Endothelial cell of umbilical vein (primary cell): ENCODE results near the gene RXFP3. TPM values are rescaled to one million over a fixed set of nuclear protein-coding genes. Genes with fewer than 3 reads are reported as not detected.

ENCODE experiments used
- BruUV-seq: library from RNA; stranded (reverse); fragments of 400-500 nt; replicated peaks from 2 replicates; lab custom pipeline; 2021; lab: Mats Ljungman, UMichigan
- CTCF ChIA-PET: fragments of 300-600, 350-600 bp; sonication (Branson Sonifier 250); formaldehyde crosslinking; loops from one replicate; lab custom pipeline; 2021; ENCODE audit warnings: antibody characterized with exemption, inconsistent platforms; lab: Charles Lee
- POLR2A ChIA-PET: fragments of 300-600, 350-600 bp; sonication (Branson Sonifier 250); formaldehyde crosslinking; loops from one replicate; lab custom pipeline; 2021; ENCODE audit warnings: antibody characterized with exemption, inconsistent platforms; lab: Charles Lee
- DNase-seq: peaks from one replicate; pipeline ENCODE4 v3.0.0-alpha.2; 2011; ENCODE audit warnings: low read depth, low spot score
- FAIRE-seq: peaks from 2 replicates; lab custom pipeline; 2011; peaks lifted over from hg19 to GRCh38; lab: Jason Lieb, UNC
- H2AFZ ChIP-seq: 2 replicates; pipeline ENCODE4 v1.6.0; 2012; ENCODE audit warnings: low read depth, low read length, control low read depth, inconsistent platforms
- H3K27ac ChIP-seq: 2 replicates; pipeline ENCODE4 v1.5.1; 2011; ENCODE audit warnings: low read depth, mild to moderate bottlenecking, control low read depth, low read length, moderate library complexity; ENCODE audit not compliant: insufficient read depth
- H3K27me3 ChIP-seq, 2 experiments: 2 replicates each; pipeline versions ENCODE4 v1.6.0 to v1.6.1; 2011; ENCODE audit warnings: low read length in 2 of 2, mixed read lengths in 1 of 2; ENCODE audit not compliant: control insufficient read depth in 2 of 2, insufficient read depth in 2 of 2
- H3K36me3 ChIP-seq, 2 experiments: 2 replicates in 1 of 2; 3 replicates in 1 of 2; pipeline ENCODE4 v1.5.1; 2011; ENCODE audit warnings: low read length in 2 of 2, mild to moderate bottlenecking in 1 of 2, moderate library complexity in 1 of 2; ENCODE audit not compliant: control insufficient read depth in 2 of 2, insufficient read depth in 2 of 2; ENCODE audit errors: extremely low read depth in 1 of 2
- H3K4me1 ChIP-seq: 3 replicates; pipeline ENCODE4 v1.5.1; 2011; ENCODE audit warnings: mild to moderate bottlenecking, low read length; ENCODE audit not compliant: control insufficient read depth, insufficient read depth; ENCODE audit errors: extremely low read depth
- H3K4me2 ChIP-seq: 2 replicates; pipeline ENCODE4 v1.6.1; 2011; ENCODE audit warnings: low read length, control low read depth, mixed read lengths; ENCODE audit not compliant: insufficient read depth
- H3K4me3 ChIP-seq, 3 experiments: fragments of 200-600 bp in 1 of 3; sonication (generic), shearing (Covaris generic) in 1 of 3; replicated peaks in 1 of 3; 2 replicates each; pipeline ENCODE4 v1.5.1; 2011 to 2016; ENCODE audit warnings: control low read depth in 3 of 3, low read length in 3 of 3, mild to moderate bottlenecking in 2 of 3, inconsistent platforms in 1 of 3, low read depth in 1 of 3, moderate library complexity in 1 of 3; ENCODE audit not compliant: insufficient read depth in 1 of 3
- H3K79me2 ChIP-seq: 2 replicates; pipeline ENCODE4 v1.6.0; 2012; ENCODE audit warnings: low read length, inconsistent platforms; ENCODE audit not compliant: control insufficient read depth, insufficient read depth
- H3K9ac ChIP-seq: replicated peaks from 2 replicates; pipeline ENCODE3; 2011; ENCODE audit warnings: low read length, control low read depth; ENCODE audit not compliant: insufficient read depth; ENCODE audit errors: extremely low read depth
- H3K9me1 ChIP-seq: replicated peaks from 3 replicates; pipeline ENCODE4 v1.6.0; 2011; ENCODE audit warnings: mild to moderate bottlenecking, low read length; ENCODE audit not compliant: control insufficient read depth, insufficient read depth; ENCODE audit errors: extremely low read depth
- H3K9me3 ChIP-seq: replicated peaks from 2 replicates; pipeline ENCODE4 v1.5.1; 2012; ENCODE audit warnings: low read length, inconsistent platforms; ENCODE audit not compliant: control insufficient read depth, insufficient read depth
- H4K20me1 ChIP-seq: replicated peaks from 2 replicates; pipeline ENCODE3; 2011; ENCODE audit warnings: mild to moderate bottlenecking, low read length; ENCODE audit not compliant: control insufficient read depth, insufficient read depth; ENCODE audit errors: extremely low read depth
- CTCF ChIP-seq, 2 donors: IDR thresholded peaks; 1 replicate in 1 of 2; 2 replicates in 1 of 2; pipeline ENCODE4 v1.5.1; 2011; ENCODE audit warnings: low read length in 2 of 2, mild to moderate bottlenecking in 2 of 2, moderate library complexity in 2 of 2, control low read depth in 1 of 2, inconsistent platforms in 1 of 2, low read depth in 1 of 2; ENCODE audit not compliant: insufficient read depth in 1 of 2; ENCODE audit errors: extremely low read depth in 1 of 2
- EZH2 ChIP-seq: IDR thresholded peaks from 2 replicates; pipeline ENCODE4 v1.6.1; 2012; ENCODE audit warnings: borderline replicate concordance, low read depth, mild to moderate bottlenecking, moderate library complexity, low read length, inconsistent platforms; ENCODE audit not compliant: severe bottlenecking
- FOS ChIP-seq: IDR thresholded peaks from 2 replicates; pipeline ENCODE4 v1.6.1; 2011; ENCODE audit warnings: mild to moderate bottlenecking, low read length, moderate library complexity, borderline replicate concordance; ENCODE audit not compliant: insufficient read depth
- GATA2 ChIP-seq: IDR thresholded peaks from 2 replicates; pipeline ENCODE4 v1.7.0; 2011; ENCODE audit warnings: low read depth, mild to moderate bottlenecking, moderate library complexity, mixed read lengths, low read length; ENCODE audit not compliant: insufficient read length, insufficient read depth
- JUN ChIP-seq: IDR thresholded peaks from 2 replicates; pipeline ENCODE4 v1.6.1; 2011; ENCODE audit warnings: borderline replicate concordance, low read depth; ENCODE audit not compliant: insufficient read length, insufficient read depth
- MAX ChIP-seq: IDR thresholded peaks from 2 replicates; pipeline ENCODE4 v1.6.1; 2011; ENCODE audit not compliant: insufficient read depth, insufficient read length
- MYC ChIP-seq: IDR thresholded peaks from one replicate; pipeline ENCODE4 v1.6.1; 2011; ENCODE audit warnings: mild to moderate bottlenecking, low read depth, low read length
- POLR2A ChIP-seq: IDR thresholded peaks from 2 replicates; pipeline ENCODE4 v1.6.1; 2012; ENCODE audit warnings: low read depth, mild to moderate bottlenecking, control low read depth, low read length
- POLR2AphosphoS5 ChIP-seq: IDR thresholded peaks from 2 replicates; pipeline ENCODE4 v1.6.1; 2012; ENCODE audit warnings: low read depth, mild to moderate bottlenecking, control low read depth, low read length, moderate library complexity; ENCODE audit not compliant: insufficient read depth
- dilution Hi-C: fragments of 300-500 bp; cut with MboI; formaldehyde crosslinking; loops from one replicate; pipeline ENCODE4 v1.15.0; 2019; ENCODE audit warnings: low sequenced_read_pairs; ENCODE audit not compliant: extremely low pct_ligation_motif_present
- intact Hi-C: fragments of 100-400 bp; cut with micrococcal nuclease; formaldehyde crosslinking; loops from one replicate; pipeline ENCODE4 v1.10.0; 2022
- polyA plus RNA-seq, 4 experiments: library from polyadenylated mRNA; depleted of rRNA in 3 of 4; stranded (reverse) in 3 of 4; unstranded in 1 of 4; fragments of >200 nt; gene quantifications; 2 replicates each; pipeline versions ENCODE4 v1.2.1 to v1.2.3, GENCODE V29; 2011 to 2012; ENCODE audit warnings: missing spikeins in 1 of 4
- total RNA-seq: library from RNA; stranded (reverse); gene quantifications from 2 replicates; pipeline ENCODE4 v1.2.3, GENCODE V29; 2021

The RXFP3 gene
- total and polyA plus RNA-seq, 2 donors (not counting 3 experiments of a cell fraction or from before 2014, with no cell fraction given) = not detected

- dilution Hi-C loops (no loop called here), intact Hi-C loops (no loop called here)
- Histone ChIP-seq H3K4me3 (no peak overlapping the region), H2AFZ (no peak overlapping the region), H3K27me3 (peaks cover 42 to 49% of the 10 kb centered on the region in 2 experiments), H4K20me1 (no peaks in the 10 kb centered on the region), H3K27ac (no peak overlapping the region), H3K4me2 (peak overlapping the region; percentile 1), H3K9me3 (no peaks in the 10 kb centered on the region), H3K9me1 (no peaks in the 10 kb centered on the region), H3K36me3 (no peaks in the 10 kb centered on the region), H3K9ac (no peak overlapping the region), H3K4me1 (peaks cover 14% of the 10 kb centered on the region), H3K79me2 (no peaks in the 10 kb centered on the region)
- ChIA-PET POLR2A (no interaction called here), CTCF (interaction anchor here (2.7 to 6.0 kb wide), 4 partner anchors 33 to 502 kb away, joined by 19 to 345 read pairs (median 51); no protein-coding TSS in a partner anchor)
- DNase-seq (no peak), FAIRE-seq (no peak)
- BruUV-seq = no TSS peak
- TF ChIP-seq EZH2 = peak; percentile 40
- no peak for TF ChIP-seq MAX
These were observed 976 bp downstream of the RXFP3 start for GRCh38 chr5:33937017-33937706.

- POLR2A ChIA-PET = no interaction called here
- peaks cover 14% of the 10 kb centered on the region for H3K4me1 ChIP-seq
- H3K36me3 ChIP-seq = no peaks in the 10 kb centered on the region
- no peak overlapping the region for H3K4me3 ChIP-seq
- DNase-seq (no peak), FAIRE-seq (no peak)
- no peak overlapping the region for H2AFZ ChIP-seq
- H3K27me3 ChIP-seq = peaks cover 42 to 49% of the 10 kb centered on the region in 2 experiments
- no peaks in the 10 kb centered on the region for H4K20me1 ChIP-seq
- no peaks in the 10 kb centered on the region for H3K9me1 ChIP-seq
- no peaks in the 10 kb centered on the region for H3K79me2 ChIP-seq
- dilution Hi-C loops (no loop called here), intact Hi-C loops (no loop called here)
- TF ChIP-seq EZH2 (no peak), JUN (no peak), FOS (no peak), CTCF (IDR thresholded peaks at IDR 0.05; ENCODE audit: extremely low read depth in 1 of 2, insufficient read depth in 1 of 2, low read depth in 1 of 2, low read length in 2 of 2) (no peak), GATA2 (no peak), MYC (no peak), POLR2A (no peak), MAX (no peak), POLR2AphosphoS5 (no peak)
- BruUV-seq = no TSS peak
- H3K9ac ChIP-seq = no peak overlapping the region
- CTCF ChIA-PET = no interaction called here
- H3K9me3 ChIP-seq = no peaks in the 10 kb centered on the region
- H3K27ac ChIP-seq = no peak overlapping the region
- H3K4me2 ChIP-seq = no peak overlapping the region
These were observed 1.7 kb downstream of the RXFP3 start for GRCh38 chr5:33937707-33938506.
